ENCODE measurements around the gene SLC6A18.

Gene SLC6A18

DNA sequence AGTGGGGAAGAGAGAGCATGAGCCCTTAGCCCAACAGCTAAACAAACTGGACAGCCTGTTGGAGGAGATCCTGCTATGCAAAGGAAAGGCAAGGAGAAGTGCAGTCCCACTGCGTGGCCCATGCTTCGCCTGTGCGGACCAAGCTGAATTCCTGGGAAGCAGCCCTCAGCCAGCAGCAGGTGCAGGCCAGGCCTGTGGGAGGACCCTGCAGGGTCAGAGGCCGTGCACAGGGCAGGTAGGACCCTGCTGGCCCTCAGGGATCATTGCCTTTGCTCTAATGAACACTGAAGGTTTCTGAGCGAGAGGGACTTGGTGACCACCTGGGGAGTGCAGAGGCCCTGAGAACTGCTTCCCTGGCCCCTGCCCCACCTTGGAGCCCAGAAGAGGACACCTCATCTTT lies 29.7 kb upstream of the SLC6A18 start:
- H3K27ac Mint-ChIP-seq = no peak overlapping the region
- no peak overlapping the region for H3K4me3 Mint-ChIP-seq
- DNase-seq (no peak), ATAC-seq (replicated peaks) (no peak)
- H3K27me3 Mint-ChIP-seq = peaks cover 29 to 31% of the 10 kb centered on the region in 2 donors
- no peaks in the 10 kb centered on the region for H3K9me3 Mint-ChIP-seq
- peaks cover 5 to 8% of the 10 kb centered on the region in 2 donors for H3K4me1 Mint-ChIP-seq
- H3K36me3 Mint-ChIP-seq = no peaks in the 10 kb centered on the region

DNA sequence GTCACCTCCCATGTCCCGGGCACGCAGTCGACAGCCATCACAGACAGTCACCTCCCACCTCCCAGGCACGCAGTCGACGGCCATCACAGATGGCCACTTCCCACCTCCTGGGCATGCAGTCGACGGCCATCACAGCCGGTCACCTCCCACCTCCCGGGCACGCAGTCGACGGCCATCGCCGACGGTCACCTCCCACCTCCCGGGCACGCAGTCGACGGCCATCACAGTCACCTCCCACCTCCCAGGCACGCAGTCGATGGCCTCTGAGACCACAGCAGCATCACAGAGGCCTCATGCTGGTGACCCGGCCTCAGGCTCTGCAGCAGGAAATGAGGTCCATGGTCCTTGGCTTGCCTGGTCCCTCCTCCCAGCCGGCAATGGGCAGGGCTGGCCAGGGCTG lies 29.3 kb upstream of the SLC6A18 start:
- Mint-ChIP-seq H3K9me3 (no peaks in the 10 kb centered on the region), H3K27me3 (peaks cover 24 to 26% of the 10 kb centered on the region in 2 donors), H3K36me3 (no peaks in the 10 kb centered on the region), H3K4me3 (no peak overlapping the region), H3K4me1 (peaks cover 3% of the 10 kb centered on the region in 2 donors), H3K27ac (no peak overlapping the region)
- ATAC-seq (replicated peaks) (no peak), DNase-seq (no peak)

DNA sequence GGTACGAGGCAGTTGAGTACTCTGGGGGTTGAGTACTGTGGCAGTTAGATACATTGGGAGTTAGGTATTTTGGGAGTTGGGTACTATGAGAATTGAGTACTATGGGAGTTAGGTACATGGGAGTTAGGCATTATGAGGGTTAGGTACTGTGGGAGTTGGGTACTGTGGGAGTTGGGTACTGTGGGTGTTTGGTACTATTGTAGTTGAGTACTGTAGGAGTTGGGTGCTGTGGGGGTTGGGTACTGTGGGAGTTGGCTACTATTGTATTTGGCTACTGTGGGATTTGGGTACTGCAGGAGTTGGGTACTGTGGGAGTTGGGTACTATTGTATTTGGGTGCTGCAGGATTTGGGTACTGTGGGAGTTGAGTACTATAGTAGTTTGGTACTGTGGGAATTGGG lies 28.6 kb upstream of the SLC6A18 start:
- ATAC-seq (replicated peaks) (no peak), DNase-seq (no peak)
- Mint-ChIP-seq H3K4me1 (peaks cover 0 to 2% of the 10 kb centered on the region in 2 donors), H3K27ac (no peak overlapping the region), H3K27me3 (peaks cover 21 to 23% of the 10 kb centered on the region in 2 donors), H3K4me3 (no peak overlapping the region), H3K36me3 (no peaks in the 10 kb centered on the region), H3K9me3 (no peaks in the 10 kb centered on the region)

DNA sequence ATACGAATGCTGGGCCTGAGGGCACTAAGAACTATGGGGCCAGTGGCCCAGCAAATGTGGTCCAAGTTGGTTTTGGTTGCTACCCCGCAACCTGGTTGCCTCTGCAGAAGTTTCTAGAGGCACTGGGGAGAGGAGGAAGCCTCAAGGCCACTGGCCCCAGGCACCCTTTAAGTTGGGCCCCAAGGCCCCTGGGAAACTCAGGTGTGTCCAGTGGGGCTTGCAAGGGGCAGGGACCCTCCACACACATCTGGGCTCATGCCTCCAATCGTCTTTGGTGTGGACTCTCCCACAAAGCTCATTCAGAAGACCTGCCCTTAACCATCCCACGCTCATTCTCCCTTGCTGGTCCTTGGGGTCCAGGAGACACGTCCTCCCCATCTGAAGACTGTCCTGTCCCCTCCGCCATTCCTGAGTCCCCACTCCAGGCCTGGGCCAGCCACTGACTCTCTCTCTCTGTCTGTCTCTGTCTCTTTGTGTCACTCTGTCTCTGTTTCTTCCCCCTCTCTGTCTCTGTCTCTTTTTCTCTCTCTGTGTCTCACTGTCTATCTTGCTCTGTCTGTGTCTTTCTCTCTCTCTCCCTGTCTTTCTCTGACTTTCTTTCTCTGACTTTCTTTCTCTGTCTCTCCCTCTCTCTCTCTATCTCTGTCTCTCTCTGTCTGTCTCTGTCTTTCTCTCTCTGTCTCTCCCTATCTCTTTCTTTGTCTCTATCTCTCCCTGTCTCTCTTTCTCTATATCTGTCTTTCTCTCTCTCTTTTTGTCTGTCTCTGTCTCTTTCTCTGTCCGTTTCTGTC lies 27.1 kb upstream of the SLC6A18 start:
- H3K9me3 Mint-ChIP-seq = no peaks in the 10 kb centered on the region
- peaks cover 8 to 10% of the 10 kb centered on the region in 2 donors for H3K27me3 Mint-ChIP-seq
- H3K27ac Mint-ChIP-seq = no peak overlapping the region
- DNase-seq = no peak
- no peak for ATAC-seq (replicated peaks)
- H3K36me3 Mint-ChIP-seq = no peaks in the 10 kb centered on the region
- H3K4me3 Mint-ChIP-seq = no peak overlapping the region
- no peaks in the 10 kb centered on the region for H3K4me1 Mint-ChIP-seq

DNA sequence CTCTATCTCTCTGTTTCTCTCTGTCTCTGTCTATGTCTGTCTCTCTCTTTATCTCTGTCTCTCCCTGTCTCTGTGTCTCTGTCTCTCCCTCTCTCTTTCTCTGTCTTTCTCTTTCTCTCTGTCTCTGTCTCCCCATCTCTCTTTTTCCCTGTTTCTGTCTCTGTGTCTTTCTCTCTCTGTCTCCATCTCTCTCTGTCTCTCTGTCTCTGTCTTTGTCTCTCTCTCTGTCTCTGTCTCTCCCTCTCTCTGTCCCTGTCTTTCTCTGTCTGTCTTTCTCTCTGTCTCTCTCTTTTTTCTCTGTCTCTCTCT lies 25.9 kb upstream of the SLC6A18 start:
- H3K27me3 Mint-ChIP-seq = peaks cover 6 to 9% of the 10 kb centered on the region in 2 donors
- ATAC-seq (replicated peaks) (no peak), DNase-seq (no peak)
- no peak overlapping the region for H3K4me3 Mint-ChIP-seq
- no peaks in the 10 kb centered on the region for H3K9me3 Mint-ChIP-seq
- H3K4me1 Mint-ChIP-seq = no peaks in the 10 kb centered on the region
- no peaks in the 10 kb centered on the region for H3K36me3 Mint-ChIP-seq
- no peak overlapping the region for H3K27ac Mint-ChIP-seq

DNA sequence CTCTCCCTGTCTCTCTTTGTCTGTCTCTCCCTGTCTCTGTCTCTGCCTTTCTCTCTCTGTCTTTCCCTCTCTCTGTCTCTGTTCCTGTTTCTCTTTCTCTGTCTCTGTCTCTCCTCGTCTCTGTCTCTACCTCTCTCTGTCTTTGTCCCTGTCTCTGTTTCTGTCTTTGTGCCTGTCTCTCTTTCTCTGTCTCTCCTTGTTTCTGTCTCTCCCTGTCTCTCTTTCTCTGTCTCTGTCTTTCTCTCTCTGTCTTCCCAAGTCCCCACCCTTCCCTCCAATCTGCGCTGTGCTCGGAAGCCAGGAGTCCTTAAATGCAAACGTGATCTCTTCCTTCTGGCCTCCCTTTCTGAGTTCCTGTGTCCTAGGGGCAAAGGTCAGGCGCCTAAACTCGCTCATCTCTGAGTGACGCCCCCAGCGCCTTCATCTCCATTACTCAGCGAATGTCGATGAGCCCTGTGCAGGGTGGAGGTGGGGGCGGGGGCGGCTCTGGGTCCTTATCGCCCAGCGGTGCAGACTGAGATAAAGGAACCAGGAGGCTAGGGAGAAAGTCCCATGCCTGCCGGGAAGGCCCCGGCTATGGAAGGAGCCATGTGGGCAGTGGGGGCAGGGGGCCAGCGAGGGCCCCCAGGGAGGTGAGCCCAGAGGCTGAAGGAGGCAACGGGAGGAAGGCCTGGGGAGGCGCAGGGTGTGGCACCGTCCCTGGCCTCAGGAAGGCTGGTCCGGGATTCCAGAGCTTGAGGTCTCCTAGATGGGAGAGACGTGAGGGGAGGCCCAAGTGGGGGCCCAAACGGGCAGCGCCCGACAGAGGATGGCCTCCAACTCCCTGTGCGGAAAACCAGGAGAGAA lies 25.3 kb upstream of the SLC6A18 start:
- Mint-ChIP-seq H3K27ac (no peak overlapping the region), H3K4me1 (no peaks in the 10 kb centered on the region), H3K27me3 (peaks cover 6 to 9% of the 10 kb centered on the region in 2 donors), H3K9me3 (no peaks in the 10 kb centered on the region), H3K4me3 (no peak overlapping the region), H3K36me3 (no peaks in the 10 kb centered on the region)
- DNase-seq = no peak
- ATAC-seq (replicated peaks) = peak in 1 of 2 donors; percentile 44

DNA sequence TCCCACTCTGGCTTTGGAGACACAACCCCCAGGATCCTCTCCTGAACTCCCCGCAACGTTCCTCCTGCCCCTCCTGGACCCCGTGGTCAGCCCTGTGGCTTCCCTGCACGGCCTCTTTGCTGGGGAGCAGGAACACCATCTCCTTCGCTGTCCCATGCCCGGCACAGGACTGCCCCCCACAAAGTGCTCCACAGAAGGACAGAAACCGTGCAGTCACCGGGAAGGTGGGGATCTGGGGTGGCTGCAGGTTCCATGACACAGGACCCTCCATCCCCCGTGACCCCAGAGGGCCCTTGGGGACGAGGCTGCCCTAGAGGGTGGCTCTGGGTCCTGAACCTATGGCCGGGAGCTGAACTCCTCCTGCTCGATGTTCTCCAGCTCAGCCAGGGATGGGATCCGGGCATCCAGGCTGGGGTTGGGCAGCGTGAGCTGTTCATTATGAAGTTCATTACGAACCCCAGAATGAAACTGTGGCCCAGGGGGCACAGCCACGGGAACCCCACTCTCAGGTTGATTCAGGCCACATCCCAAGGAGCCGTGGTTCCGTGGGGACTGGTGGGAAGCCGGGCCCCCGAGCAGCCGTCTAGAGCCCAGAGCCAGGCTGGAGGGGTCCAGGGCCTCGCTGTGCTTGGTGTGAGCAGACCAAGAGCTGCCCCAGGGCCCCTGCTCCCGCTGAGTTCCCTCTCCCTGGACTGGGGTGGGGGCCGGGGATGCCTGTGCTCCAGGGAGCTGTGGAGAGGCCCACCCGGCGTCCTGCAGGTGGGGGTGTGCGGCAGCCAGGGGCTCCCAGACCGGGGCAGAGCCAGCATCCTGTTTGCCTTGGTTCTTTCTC lies 24.5 kb upstream of the SLC6A18 start:
- no peaks in the 10 kb centered on the region for H3K4me1 Mint-ChIP-seq
- H3K36me3 Mint-ChIP-seq = no peaks in the 10 kb centered on the region
- H3K27ac Mint-ChIP-seq = no peak overlapping the region
- ATAC-seq (replicated peaks) = no peak
- no peak overlapping the region for H3K4me3 Mint-ChIP-seq
- DNase-seq = no peak
- H3K9me3 Mint-ChIP-seq = no peaks in the 10 kb centered on the region
- peaks cover 6 to 9% of the 10 kb centered on the region in 2 donors for H3K27me3 Mint-ChIP-seq

DNA sequence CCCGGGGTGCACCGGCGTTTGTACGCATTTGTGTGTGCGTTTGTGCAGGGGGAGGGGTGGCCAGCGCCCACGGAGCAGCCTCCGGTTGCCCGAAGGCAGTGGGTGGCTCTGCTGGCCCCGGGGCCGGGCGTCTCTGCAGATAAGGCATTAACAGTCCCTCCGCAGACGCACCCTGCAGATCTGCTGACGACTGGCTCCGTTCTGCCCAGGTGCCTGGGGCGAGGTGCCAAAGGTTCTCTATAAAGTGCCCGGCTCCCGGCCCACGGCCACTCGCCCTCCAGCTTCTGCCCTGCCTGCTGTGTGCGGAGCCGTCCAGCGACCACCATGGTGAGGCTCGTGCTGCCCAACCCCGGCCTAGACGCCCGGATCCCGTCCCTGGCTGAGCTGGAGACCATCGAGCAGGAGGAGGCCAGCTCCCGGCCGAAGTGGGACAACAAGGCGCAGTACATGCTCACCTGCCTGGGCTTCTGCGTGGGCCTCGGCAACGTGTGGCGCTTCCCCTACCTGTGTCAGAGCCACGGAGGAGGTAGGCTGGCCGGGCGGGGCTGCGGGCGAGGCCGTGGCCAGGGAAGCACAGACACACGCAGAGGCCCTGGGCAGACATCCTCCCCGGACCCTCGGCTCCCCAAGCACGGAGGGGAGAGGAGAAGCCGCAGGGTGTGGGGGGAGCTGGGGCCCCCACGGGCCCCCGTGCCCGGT lies 23.7 kb upstream of the SLC6A18 start, which contains the start of gene SLC6A19:
TSS of gene SLC6A19 (plus strand) at position 269 of the 699 bp plus-strand sequence. CDS start at position 325, 56 bp downstream.
- no peaks in the 10 kb centered on the region for H3K9me3 Mint-ChIP-seq
- H3K27me3 Mint-ChIP-seq = peaks cover 10 to 14% of the 10 kb centered on the region in 2 donors
- no peak within 1 kb of the TSS for H3K4me3 Mint-ChIP-seq
- H3K4me1 Mint-ChIP-seq = no peaks in the 10 kb centered on the region
- ATAC-seq (replicated peaks) (no peak), DNase-seq (no peak)
- H3K36me3 Mint-ChIP-seq = no peaks in the 10 kb centered on the region
- no peak within 1 kb of the TSS for H3K27ac Mint-ChIP-seq

DNA sequence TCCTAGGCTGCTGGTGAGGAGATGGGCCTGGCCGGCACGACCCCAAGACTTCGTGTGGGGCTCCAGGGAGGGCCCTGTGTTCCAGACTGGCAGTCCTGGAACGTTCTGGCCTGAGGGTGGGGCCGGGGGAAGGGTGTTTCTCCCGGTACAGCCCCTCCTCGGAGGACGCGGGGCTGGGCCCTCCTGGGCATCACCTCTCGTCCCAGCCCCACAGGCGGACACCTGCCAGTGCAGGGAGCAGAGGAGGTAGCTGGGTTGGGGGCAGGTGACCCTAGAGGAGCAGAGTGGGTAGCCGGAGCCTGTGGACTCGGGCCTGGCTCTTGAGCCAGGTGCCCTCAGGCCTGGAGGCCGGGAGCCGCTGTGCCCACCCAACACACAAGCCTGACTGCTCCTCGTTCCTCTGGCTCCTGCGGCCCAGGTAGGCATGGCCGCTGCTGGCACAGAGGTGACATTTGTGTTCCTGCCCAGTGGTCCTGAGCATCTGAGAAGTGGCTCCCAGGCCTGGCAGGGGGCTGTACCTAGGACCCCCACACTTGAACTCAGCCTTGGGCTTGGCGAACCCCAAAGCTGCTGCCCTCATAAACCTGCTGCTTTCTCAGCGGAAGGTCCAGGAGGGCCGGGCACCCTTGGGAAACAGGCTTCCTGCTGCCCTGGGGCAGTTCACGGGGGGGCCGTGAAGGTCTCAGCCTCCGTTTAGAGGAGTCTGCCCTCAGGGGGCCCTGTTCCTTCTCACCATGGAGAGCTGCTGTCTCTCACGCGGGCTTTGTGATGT lies 23.0 kb upstream of the SLC6A18 start:
- Mint-ChIP-seq H3K27me3 (peaks cover 7% of the 10 kb centered on the region in 2 donors), H3K4me1 (no peaks in the 10 kb centered on the region), H3K9me3 (no peaks in the 10 kb centered on the region), H3K27ac (no peak overlapping the region), H3K36me3 (no peaks in the 10 kb centered on the region), H3K4me3 (no peak overlapping the region)
- no peak for ATAC-seq (replicated peaks)
- no peak for DNase-seq

DNA sequence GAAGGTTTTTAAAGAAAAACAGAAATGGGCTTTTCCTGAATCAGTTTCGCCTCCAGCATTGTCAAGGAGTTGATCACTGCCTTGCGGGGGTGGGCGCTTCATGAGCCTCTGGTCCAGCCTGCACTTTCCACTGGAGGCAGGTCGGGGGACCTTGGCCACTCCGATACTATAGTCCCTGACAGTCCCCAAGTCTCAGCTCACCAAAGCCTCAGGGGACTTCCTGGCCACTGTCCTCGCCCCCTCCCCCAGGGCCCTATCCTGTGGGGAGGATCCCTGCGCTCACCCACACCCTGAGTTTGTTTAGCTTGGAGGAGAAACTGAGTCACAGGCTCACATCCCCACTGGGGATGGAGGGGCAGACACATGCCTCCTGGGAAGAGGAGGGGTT lies 22.4 kb upstream of the SLC6A18 start:
- peaks cover 7% of the 10 kb centered on the region in 2 donors for H3K27me3 Mint-ChIP-seq
- no peaks in the 10 kb centered on the region for H3K9me3 Mint-ChIP-seq
- H3K27ac Mint-ChIP-seq = no peak overlapping the region
- H3K4me3 Mint-ChIP-seq = no peak overlapping the region
- H3K4me1 Mint-ChIP-seq = no peaks in the 10 kb centered on the region
- DNase-seq (no peak), ATAC-seq (replicated peaks) (no peak)
- H3K36me3 Mint-ChIP-seq = no peaks in the 10 kb centered on the region

DNA sequence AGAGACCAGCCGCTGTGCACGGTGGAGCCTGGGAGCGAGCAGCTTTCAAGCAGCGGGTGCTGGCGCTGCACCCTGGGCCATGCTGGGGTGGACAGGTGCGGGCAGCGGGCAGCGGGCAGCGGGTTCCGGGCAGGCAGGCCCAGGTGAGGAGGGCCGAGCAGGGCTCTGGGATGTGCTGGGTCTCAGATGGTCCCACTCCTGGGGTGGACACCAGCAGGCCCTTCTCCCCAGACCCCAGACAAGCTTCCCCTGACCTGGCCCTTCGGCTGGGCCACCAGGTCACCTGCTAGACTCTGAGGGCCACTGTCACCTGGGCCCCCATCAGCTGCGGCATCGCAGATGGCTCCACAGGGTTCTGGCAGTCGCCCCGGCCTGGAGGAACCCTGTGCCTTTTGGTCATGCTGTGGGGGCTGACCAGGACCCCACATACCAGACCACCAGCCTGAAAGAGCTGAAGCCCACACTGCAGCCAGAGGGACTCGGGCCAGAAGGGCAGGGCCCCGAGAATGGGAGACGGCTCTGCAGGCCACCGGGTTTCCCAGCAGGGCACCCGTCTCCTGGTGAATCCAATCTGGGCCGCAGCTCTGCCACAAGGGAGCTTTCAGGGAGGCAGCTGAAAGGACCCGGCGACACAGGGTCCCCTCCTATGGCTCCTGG lies 21.7 kb upstream of the SLC6A18 start:
- ATAC-seq (replicated peaks) = no peak
- no peak for DNase-seq
- no peaks in the 10 kb centered on the region for H3K4me1 Mint-ChIP-seq
- H3K36me3 Mint-ChIP-seq = no peaks in the 10 kb centered on the region
- H3K27me3 Mint-ChIP-seq = peaks cover 7% of the 10 kb centered on the region in 2 donors
- H3K27ac Mint-ChIP-seq = no peak overlapping the region
- no peak overlapping the region for H3K4me3 Mint-ChIP-seq
- no peaks in the 10 kb centered on the region for H3K9me3 Mint-ChIP-seq

DNA sequence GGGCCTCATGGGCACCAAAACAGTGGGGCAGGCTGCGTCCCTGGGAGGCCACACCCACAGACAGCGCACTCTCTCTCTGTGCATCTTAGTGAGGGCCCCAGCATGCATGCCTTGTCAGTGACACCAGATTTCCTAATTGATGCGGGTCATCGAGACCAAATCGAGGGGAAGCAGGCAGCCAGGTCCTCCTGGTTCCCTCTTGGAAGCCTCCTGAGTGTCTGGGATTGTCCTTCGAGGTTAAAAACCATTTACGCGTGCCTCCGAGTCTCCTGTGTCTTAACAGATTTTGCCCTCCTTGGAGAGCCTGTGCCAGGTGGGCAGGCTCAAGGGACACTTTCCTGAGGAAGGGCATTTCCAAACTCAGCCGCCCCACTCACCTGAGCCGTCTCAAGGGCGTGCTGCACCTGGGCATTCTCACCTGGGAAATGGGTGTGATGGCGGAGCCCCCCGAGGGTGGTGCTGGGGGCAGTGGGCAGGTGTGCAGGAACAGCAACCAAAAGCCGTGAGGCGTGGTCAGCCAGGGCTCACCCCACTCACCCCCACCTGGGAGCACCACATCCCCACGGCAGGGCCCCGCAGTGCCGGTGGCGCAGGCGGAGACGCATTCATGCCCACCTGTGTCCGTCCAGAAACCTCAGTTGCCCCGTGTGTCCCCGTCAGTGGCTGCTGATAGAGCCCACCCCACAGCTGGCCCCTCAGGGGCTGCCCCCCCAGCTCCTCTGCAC lies 21.1 kb upstream of the SLC6A18 start:
- DNase-seq (no peak), ATAC-seq (replicated peaks) (no peak)
- H3K27ac Mint-ChIP-seq = no peak overlapping the region
- H3K36me3 Mint-ChIP-seq = no peaks in the 10 kb centered on the region
- no peaks in the 10 kb centered on the region for H3K4me1 Mint-ChIP-seq
- H3K9me3 Mint-ChIP-seq = no peaks in the 10 kb centered on the region
- peaks cover 7% of the 10 kb centered on the region in 2 donors for H3K27me3 Mint-ChIP-seq
- no peak overlapping the region for H3K4me3 Mint-ChIP-seq

Data from stimulated activated naive B cell treated with anti-CD40 and anti-IgM and Interleukin-4, amounts not matched to agents 10 μg/mL and 1 μg/mL and 100 μg/mL, for 72 hours (primary cell).